Amygdala (tissue), 56 donors: ENCODE data around the gene GOSR1.
"Not testable (repeated sequence)": the region's sequence is repeated elsewhere in the genome, so short reads cannot be mapped to it uniquely, and the experiment has no call there.

Experiments used
- DNase-seq, 56 donors: peaks; one replicate each; lab custom pipeline; 2025; lab: John Stamatoyannopoulos, UW

The GOSR1 gene

GRCh38 chr17:30572651-30573554 lies 95.7 kb downstream of the GOSR1 start:
- not testable (repeated sequence) for DNase-seq

GRCh38 chr17:30573603-30574175 lies 96.5 kb downstream of the GOSR1 start:
- DNase-seq, result no peak

GRCh38 chr17:30574309-30574708 lies 97.1 kb downstream of the GOSR1 start:
- DNase-seq, result not testable (repeated sequence)

GRCh38 chr17:30574806-30575205 lies 97.6 kb downstream of the GOSR1 start:
- DNase-seq, result not testable (repeated sequence)

- not testable (repeated sequence) for DNase-seq
Measured at GRCh38 chr17:30575648-30576325, 98.6 kb downstream of the GOSR1 start.

- no peak for DNase-seq
Measured at GRCh38 chr17:30576326-30576861, 99.2 kb downstream of the GOSR1 start.
